ENCODE results near the gene CLASRP.
"Not testable (repeated sequence)": the region's sequence is repeated elsewhere in the genome, so short reads cannot be mapped to it uniquely, and the experiment has no call there.

Gene CLASRP

DNA sequence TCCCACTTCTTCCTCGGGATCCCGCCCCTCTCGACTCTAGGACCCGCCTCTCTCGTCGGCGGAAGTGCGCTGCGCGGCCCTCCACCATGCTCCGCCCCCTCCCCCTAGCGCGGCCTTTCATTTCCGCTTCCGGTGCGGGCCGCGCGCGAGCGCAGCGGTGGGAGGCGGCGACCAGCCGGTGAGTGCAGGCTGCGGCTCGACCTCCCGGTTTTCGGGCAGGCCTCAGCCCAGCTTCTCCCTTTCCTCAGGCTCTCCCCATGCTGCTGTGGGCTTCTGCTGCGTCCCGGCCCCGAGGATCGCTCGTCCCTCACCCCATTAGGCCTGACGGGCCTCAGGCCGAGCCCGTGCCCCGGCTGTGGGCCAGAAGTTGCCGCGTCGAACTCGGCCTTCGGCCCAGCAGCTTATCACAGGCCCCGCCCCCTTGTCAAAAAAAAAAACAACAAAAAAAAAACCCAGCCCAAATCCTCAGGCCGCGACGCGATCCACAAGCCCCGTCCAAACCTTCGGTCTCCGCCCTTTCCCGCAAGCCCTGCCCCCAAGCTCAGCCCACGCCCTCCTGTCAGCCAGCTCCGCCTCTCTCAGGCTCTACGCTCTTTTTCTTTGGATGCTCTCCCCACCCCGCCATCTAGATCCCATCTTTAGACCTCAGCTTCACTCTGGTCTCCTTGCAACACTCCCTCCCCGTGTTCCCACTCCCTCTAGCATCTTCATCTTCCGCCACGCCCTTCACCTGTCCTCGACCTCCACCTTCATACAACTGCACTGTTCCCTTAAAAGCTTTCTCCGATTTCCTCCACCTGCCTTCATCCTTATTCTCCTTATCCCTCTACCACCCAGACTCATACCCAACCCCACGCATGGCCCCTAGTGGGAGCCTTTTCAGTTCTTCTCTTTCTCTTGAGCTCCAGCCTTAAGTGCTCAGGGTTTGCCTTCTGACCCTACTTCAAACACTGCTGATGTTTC lies at the start of gene CLASRP:
TSS of gene CLASRP (plus strand) at position 115 of the 963 bp plus-strand sequence. CDS start 1,168 bp downstream, outside the sequence.
- peak; percentile 78 for DNase-seq (ENCODE audit: low read depth)

GRCh38 chr19:44990459-44990858 lies 48.4 kb upstream of the CLASRP start:
- no peak for DNase-seq (ENCODE audit: low read depth)

DNA sequence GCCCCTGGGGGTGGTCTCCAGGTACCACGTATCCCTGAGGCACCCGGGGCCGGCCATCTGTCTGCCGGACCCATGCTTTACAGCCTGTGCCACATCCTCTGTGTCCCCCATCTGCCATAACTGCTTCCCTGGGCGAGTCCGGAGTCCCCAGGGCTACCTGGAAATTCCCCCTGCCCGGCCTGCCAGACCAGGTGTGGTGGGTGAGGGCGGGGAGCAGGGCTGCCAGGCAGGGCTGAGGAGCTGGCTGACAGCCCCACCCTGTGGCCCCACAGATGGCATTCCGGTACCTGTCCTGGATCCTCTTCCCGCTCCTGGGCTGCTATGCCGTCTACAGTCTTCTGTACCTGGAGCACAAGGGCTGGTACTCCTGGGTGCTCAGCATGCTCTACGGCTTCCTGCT lies 47.9 kb upstream of the CLASRP start:
- DNase-seq (ENCODE audit: low read depth) = no peak

- no peak for DNase-seq (ENCODE audit: low read depth)
Measured at GRCh38 chr19:44992336-44993163, 46.3 kb upstream of the CLASRP start.

- no peak for DNase-seq (ENCODE audit: low read depth)
Measured at GRCh38 chr19:44993526-44993925, 45.3 kb upstream of the CLASRP start.

- no peak for DNase-seq (ENCODE audit: low read depth)
Measured at GRCh38 chr19:44993926-44994537, 44.8 kb upstream of the CLASRP start.

GRCh38 chr19:44998025-44998424 lies 40.8 kb upstream of the CLASRP start:
- DNase-seq (ENCODE audit: low read depth) = no peak

DNA sequence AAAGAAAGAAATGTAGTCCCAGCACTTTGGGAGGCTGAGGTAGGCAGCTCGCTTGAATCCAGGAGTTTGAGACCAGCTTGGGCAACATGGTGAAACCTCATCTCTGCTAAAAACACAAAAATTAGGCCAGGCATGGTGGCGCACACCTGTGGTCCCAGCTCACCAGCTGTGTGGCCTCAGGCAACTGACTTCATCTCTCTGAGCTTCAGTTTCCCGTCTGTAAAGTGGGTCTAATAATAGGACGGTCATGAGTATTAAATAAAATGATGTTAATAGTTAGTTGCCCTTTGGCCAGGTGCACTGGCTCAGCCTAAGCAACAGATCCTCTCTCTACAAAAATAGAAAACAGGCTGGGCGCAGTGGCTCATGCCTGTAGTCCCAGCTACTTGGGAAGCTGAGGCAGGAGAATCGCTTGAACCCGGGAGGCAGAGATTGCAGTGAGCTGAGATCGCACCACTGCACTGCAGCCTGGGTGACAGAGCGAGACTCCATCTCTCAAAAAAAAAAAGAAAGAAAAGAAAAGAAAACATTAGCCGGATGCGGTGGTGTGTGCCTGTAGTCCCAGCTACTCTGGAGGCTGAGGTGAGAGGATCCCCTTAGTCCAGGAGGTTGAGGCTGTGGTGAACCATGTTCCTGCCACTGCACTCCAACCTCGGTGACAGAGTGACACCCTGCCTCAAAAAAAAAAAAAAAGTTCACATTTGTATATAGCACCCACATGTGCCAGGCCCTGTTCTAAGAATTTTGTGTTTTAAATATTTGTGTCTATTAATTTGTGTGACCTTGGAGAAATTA lies 39.5 kb upstream of the CLASRP start:
- not testable (repeated sequence) for DNase-seq (ENCODE audit: low read depth)

GRCh38 chr19:45000665-45001064 lies 38.2 kb upstream of the CLASRP start:
- DNase-seq (ENCODE audit: low read depth) = not testable (repeated sequence)

DNA sequence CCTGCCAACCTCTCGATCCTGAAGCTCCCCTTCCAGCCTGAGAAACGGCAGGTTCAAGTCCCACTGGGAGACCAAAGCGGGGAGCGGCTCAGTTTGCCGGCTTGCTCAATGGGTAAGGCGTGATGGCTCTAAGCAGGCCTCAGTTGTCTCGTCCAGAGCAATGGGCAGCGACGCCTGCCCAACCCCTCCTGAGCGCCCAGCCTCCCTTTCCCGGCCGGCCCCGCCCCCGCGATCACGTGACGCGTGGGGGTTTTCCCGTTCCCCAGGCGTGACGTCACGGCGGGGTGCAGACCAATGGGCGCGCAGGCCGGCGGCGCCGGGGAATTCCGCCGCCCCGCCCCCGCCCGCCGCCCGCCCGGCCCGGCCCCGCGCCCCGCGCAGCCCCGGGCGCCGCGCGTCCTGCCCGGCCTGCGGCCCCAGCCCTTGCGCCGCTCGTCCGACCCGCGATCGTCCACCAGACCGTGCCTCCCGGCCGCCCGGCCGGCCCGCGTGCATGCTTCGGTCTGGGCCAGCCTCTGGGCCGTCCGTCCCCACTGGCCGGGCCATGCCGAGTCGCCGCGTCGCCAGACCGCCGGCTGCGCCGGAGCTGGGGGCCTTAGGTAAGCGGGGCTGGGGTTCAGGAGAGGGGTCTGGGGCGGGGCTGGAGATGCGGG lies 37.6 kb upstream of the CLASRP start, which contains the start of gene RELB:
TSS of gene RELB (plus strand) at position 378 of the 653 bp plus-strand sequence. CDS start at position 494, 116 bp downstream.
- DNase-seq (ENCODE audit: low read depth) = peak; percentile 89

DNA sequence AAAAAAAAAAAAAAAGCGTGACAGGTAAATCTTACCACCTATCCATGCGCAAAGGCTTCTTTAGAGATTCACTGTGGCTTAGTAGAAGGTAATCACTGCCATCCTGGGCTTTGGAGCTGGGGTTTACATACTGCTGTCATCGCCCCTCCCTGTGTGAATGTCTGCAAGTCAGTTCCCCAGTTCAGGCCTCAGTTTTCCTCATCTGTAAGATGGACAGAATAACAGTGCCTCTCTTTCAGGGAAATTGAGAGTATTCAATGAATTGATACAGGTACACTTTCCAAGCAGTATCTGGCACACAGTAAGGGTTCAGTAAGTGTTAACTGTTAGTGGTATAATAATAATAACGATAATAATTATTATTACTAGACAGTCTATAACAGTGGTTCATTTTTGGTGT lies 35.4 kb upstream of the CLASRP start:
- DNase-seq (ENCODE audit: low read depth) = no peak

GRCh38 chr19:45005787-45006186 lies 33.1 kb upstream of the CLASRP start:
- DNase-seq (ENCODE audit: low read depth) = no peak

- DNase-seq (ENCODE audit: low read depth) = no peak
Measured at GRCh38 chr19:45008552-45008951, 30.3 kb upstream of the CLASRP start.

DNA sequence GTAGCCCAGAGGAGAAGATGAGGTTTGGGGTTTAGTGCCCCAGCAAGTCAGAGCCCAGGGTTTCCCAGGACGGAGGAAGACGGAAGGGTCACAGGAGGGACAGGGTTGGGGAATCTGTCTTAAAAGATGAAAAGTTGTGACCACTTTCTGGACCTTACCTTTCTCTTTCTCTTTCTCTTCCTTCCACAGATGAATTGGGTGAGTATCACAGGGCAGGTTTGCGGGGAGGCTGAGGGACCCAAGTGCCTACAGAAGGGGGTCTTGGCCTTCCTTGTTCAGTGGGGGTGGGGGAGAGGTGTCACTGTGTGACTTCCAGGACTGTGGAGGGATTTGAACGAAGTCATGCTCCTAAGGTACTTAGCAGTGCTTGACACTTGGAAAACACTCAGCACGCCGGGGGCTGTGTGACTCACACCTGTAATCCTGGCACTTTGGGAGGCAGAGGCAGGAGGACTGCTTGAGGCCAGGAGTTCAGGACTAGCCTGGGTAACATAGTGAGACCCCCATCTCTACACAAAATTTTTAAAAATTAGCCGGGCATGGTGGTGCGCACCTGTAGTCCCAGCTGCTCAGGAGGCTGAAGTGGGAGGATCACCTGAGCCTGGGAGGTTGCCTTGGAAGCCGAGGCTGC lies 29.1 kb upstream of the CLASRP start:
- DNase-seq (ENCODE audit: low read depth) = no peak

GRCh38 chr19:45010306-45010705 lies 28.5 kb upstream of the CLASRP start:
- no peak for DNase-seq (ENCODE audit: low read depth)

GRCh38 chr19:45011959-45012358 lies 26.9 kb upstream of the CLASRP start:
- DNase-seq (ENCODE audit: low read depth) = no peak

- DNase-seq (ENCODE audit: low read depth) = peak; percentile 87
Measured at GRCh38 chr19:45016388-45017314, 22.2 kb upstream of the CLASRP start.

DNA sequence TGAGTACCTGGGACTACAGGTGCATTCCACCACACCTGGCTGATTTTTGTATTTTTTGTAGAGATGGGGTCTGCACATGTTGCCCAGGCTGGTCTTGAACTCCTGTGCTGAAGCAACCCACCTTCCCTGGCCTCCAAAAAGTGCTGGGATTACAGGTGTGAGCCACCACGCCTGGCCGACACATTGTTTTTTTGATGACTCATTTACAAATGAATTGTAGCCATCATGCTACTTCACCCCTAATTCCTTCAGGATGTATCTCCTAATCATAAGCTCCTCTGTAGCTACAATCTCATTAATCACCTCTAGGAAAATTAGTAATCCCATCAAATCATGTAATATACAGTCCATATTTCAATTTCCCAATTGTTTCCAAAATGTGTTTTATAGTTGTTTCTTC lies 19.7 kb upstream of the CLASRP start:
- no peak for DNase-seq (ENCODE audit: low read depth)

- DNase-seq (ENCODE audit: low read depth) = no peak
Measured at GRCh38 chr19:45020071-45020470, 18.8 kb upstream of the CLASRP start.

All from T-helper 22 cell (primary cell).